GM12892 (cell line): Measurements from ENCODE around the gene EPHA1. TPM values are rescaled to one million over a fixed set of nuclear protein-coding genes. Genes with fewer than 3 reads are reported as not detected.

Experiments used
- DNase-seq: peaks from one replicate; pipeline ENCODE4 v3.0.0; 2011; ENCODE audit not compliant: insufficient read length
- FAIRE-seq: peaks from 2 replicates; lab custom pipeline; 2011; peaks lifted over from hg19 to GRCh38; lab: Jason Lieb, UNC
- POLR2A ChIP-seq: IDR thresholded peaks from 2 replicates; pipeline ENCODE4 v1.6.1; 2011; ENCODE audit warnings: low read depth, low read length, control low read depth
- POLR2AphosphoS5 ChIP-seq: IDR thresholded peaks from 2 replicates; pipeline ENCODE4 v1.6.1; 2011; ENCODE audit warnings: low read depth, low read length, control low read depth
- TAF1 ChIP-seq: IDR thresholded peaks from 2 replicates; pipeline ENCODE4 v1.6.1; 2011; ENCODE audit warnings: low read depth, mild to moderate bottlenecking, control low read depth, low read length, borderline replicate concordance
- polyA plus RNA-seq: library from polyadenylated mRNA; unstranded; fragments of >200 nt; gene quantifications from one replicate; pipeline ENCODE4 v1.2.1, GENCODE V29; 2012; ENCODE audit warnings: missing spikeins, inconsistent platforms; ENCODE audit not compliant: missing spikeins

EPHA1 gene
- polyA plus RNA-seq: 1.5 TPM

DNA sequence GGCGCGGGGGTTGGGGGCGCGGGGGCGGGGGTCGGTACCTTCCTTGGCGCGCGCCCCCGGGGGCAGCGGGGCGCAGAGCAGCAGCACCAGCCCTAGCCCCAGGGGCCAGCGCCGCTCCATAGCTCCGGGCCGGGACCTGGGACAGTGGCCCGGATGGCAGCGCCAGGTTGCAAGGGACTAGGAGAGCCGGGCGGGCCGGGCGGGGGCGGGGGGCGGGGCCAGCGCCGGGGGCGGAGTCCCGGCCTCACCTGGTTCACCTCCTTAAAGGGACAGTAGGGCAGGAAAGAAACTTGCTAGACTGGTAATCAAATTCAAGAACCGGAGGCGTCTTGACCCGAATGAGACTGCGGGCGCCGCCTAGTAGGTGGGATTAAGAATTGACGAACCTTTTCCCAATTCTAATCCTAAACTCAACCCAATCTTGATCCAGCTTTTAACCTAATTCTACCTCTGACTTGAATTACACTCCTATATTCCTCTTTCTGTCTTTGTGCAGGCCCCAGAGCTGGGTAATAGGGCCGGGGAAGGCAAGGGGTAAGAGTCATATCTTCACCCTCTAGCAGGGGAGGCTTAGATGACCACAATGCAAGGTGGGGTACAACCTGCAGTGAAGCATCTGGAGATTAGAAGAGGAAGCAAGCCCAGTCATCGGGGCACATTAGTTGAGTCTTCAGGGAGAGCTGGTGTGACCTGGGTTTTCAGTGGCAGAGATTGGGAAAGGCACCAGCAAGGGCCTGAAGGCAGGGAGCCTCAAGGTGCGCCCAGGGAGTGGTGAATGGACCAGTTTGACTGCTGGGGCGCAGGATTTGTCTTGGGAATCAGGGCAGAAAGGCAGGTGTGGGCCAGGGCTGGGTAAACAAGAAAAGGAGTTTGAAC lies at the start of gene EPHA1:
EPHA1 (minus strand) TSS at position 171 of the 876 bp plus-strand sequence; CDS start at position 120, 51 bp downstream.
- no peak for TF ChIP-seq POLR2AphosphoS5
- TF ChIP-seq TAF1: no peak
- TF ChIP-seq POLR2A: no peak
- DNase-seq (no peak), FAIRE-seq (no peak)

DNA sequence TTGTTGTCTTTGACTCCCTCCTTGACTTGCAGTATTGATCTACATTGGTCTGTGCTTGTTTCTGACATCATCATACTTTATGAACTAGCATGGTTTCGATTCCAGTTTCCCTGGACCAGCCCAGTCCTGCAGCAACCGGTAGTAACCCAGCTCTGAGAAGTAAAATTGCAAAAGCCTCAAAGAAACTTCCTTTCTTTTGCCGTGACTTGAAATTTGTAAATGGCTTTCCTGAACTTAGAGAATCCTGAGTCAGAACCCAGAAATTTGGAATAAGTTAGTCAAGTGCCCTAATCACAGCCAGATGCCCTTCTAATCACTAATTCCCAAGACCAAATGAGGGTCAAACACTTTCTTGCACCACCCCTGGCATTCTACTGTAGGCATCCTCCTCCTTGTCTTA lies 49.6 kb upstream of the EPHA1 start:
- no peak for DNase-seq
- no peak for TF ChIP-seq POLR2AphosphoS5
- no peak for TF ChIP-seq TAF1
- no peak for TF ChIP-seq POLR2A
- FAIRE-seq: no peak

DNA sequence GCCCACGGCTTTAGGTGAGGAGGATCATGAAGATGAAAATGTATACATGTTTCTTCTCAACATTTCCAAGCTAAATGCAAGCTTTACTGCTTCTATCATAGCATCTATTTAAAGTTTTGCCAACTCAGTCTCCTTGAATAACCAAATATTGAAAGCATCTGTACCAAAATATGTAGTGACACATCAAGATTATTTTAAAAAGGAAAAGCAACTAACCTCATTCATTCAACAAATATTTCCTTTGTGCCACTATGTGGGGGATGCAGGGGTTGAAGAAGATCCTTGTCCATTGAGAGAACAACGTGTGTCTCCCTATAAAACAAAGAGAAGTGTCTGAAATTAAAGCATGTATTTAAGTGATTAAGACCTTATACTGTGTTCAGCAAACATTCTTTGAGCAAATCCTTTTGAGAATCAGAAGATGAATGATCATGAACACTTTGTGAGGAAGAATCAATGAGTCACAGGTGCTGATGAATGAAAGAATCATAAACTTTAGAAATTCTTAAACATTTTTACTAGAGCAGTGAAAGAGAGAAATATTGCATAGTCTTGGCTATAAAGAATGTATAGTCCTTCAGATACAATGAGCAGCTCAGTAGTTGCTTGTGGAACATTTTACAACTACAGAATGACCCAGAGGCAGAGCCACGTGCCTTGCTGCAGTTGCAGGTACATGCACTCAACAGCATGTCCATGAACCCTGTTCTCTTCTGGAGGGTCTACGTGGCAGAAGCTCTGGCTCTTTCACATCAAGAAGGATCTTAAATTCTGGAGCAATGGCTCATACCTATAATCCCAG lies 48.5 kb upstream of the EPHA1 start:
- no peak for DNase-seq
- no peak for TF ChIP-seq POLR2A
- no peak for TF ChIP-seq TAF1
- no peak for FAIRE-seq

DNA sequence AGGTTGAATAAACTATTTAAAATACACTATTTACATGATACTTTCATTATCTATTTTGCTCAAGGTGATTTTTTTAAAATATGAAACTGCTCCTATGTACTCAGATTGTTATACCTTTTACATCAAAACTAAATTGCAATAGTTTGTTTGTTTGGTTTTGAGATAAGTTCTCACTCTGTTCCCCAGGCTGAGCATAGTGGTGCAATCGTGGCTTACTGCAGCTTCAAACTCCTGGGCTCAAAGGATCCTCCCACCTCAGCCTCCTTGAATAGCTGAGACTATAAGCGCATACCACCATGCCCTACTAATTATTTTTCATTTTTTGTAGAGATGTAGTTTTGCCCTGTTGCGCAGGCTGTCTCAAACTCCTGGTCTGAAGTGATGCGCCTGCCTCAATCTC lies 47.3 kb upstream of the EPHA1 start:
- DNase-seq (no peak), FAIRE-seq (no peak)
- TF ChIP-seq POLR2A: no peak
- no peak for TF ChIP-seq TAF1
- no peak for TF ChIP-seq POLR2AphosphoS5

DNA sequence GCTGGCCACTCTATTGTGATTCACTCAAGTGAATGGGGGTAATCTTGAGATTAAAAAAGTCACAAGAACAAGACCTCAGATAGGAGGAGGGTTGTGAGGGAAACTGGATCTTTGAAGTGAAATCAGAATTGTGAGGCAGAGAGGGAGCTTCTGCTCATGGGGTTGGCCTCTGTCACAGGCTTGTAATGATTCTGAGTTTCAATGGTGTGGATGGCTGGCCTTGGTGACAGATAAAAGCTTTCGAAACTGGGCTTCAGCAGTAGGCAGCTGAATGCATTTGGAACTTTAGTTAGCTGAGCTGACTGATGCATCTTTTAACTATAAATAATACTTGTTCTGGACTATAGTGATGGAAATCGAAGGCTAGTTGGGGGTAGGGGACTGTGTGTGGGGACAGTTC lies 46.8 kb upstream of the EPHA1 start:
- no peak for DNase-seq
- FAIRE-seq: no peak

DNA sequence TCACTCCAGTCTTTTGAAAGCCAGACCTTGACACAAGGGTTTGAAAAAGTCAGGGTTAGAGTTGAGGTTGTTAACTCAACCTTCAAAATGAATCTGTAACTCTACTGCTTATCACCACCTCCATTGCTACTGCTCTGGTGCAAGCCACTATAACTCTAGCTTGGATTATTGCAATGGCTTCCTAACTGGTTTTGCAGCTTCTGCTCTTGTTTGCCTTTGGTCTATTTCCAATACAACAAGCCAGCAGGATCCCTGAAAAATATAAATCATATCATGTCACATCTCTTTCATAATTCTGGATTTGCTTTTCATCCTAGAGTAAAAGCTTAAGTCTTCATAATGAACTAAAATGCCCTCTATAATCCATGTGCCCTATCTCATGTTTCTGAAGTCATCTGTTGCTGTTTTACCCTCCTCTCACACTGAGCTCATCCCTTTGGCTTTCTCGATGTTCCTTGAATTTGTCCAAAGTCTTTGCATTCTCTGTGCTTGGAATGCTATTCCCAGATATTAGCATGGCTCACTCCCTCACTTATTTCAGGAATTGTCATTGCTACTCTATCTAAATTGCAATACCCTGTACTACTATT lies 45.5 kb upstream of the EPHA1 start:
- DNase-seq: no peak
- no peak for FAIRE-seq
- TF ChIP-seq POLR2A: no peak
- no peak for TF ChIP-seq POLR2AphosphoS5
- TF ChIP-seq TAF1: no peak

More for the DNA sequence above, 46.8 kb upstream of the EPHA1 start:
- TF ChIP-seq POLR2AphosphoS5: no peak
- TF ChIP-seq TAF1: no peak
- TF ChIP-seq POLR2A: no peak

DNA sequence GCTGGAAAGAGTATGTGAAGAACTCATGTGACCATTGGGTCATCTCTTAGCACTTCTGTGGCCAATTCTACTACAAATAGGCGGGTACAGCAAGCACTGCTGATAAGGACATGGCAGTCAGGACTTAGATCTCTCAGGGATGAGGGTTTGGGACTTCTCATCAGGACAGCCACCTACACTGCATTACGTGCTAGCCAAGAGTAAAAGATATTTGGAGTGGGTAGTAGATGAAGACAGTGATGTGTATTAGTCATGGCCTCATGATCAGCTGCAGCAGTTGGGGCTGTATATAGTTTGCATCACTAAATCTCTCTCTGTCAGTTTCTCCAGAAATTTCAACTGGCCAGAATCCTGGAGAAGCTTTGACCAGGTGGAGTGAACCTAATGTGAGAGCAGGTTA lies 43.8 kb upstream of the EPHA1 start:
- FAIRE-seq: no peak
- no peak for DNase-seq
- TF ChIP-seq POLR2AphosphoS5 (no peak), TAF1 (no peak)

DNA sequence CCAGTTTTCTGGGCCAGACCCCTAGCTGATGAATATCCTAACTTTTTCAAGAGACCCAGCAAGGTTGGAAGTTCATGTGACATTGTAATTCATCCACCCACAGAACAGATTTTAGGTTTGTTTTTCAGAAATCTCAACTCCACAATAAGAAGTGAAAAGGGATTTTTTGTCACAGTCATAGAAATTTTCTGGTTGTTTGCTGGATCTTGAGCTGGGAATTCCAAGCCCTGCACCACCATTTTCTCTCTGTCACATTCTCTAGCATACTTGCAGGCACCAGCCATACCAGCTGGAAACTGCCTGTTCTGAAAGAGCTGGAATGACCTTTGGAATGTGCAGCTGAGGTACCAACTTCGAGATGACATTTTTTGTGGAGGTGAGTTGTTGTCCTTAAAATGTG lies 43.1 kb upstream of the EPHA1 start:
- no peak for FAIRE-seq
- no peak for DNase-seq
- TF ChIP-seq POLR2AphosphoS5: no peak
- TF ChIP-seq TAF1: no peak
- no peak for TF ChIP-seq POLR2A

DNA sequence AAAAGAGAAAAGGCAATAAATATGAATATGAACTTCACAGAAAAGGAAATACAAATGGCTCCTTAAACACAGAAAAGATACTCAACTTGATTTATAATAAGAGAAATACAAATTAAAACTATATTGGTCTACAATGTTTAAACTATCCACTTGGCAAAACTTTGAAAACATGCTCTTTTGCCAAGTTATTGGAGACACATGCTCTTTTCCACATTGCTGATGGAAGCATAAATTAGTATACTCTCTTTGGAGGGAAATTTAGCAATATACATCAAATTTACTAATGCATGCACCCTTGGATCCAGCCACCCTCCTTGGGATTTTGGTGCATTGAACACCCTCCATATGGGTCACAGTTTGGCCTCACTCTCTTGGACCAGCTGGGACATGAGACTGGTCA lies 42.5 kb upstream of the EPHA1 start:
- TF ChIP-seq TAF1 (no peak), POLR2AphosphoS5 (no peak), POLR2A (no peak)
- DNase-seq (no peak), FAIRE-seq (no peak)

DNA sequence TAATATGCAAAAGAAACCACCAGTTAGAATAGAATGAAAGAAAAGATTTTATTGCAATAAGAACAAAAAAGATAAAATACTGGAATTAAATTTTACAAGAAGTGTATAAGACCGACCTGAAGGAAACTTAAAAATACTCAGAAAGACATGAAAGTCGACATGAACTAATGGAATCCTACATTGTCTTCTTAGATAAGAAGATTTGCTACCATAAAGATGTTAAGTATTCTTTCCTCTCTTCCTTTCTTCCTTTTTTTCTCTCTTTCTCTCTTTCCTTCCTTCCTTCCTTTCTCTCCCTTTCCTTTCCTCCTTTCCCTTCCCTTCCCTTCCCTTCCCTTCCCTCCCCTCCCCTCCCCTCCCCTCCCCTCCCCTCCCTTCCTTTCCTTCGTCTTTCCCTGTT lies 41.1 kb upstream of the EPHA1 start:
- DNase-seq: no peak
- TF ChIP-seq POLR2A (no peak), TAF1 (no peak), POLR2AphosphoS5 (no peak)
- no peak for FAIRE-seq

DNA sequence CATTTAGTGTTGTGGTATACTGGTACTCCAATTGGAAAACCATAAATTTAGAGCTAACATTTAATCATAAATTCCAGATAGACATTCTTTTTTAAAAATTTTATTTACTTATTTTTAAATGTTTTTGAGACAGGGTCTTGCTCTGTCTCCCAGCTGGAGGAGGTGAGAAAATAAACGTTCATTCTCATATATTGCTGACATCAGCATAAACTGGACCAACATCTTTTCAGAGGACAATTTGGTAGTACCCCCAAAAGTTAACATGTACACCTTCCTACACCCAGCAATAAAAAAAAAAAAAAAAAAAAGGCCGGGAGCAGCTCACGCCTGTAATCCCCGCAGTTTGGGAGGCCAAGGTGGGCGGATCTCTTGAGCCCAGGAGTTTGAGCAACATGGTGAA lies 39.8 kb upstream of the EPHA1 start:
- DNase-seq: no peak

More for the DNA sequence above, 39.8 kb upstream of the EPHA1 start:
- TF ChIP-seq POLR2AphosphoS5: no peak
- FAIRE-seq: no peak
